Measurements from ENCODE around the gene LHX8. TPM values are rescaled to one million over a fixed set of nuclear protein-coding genes. Genes with fewer than 3 reads are reported as not detected.

The LHX8 gene
- total RNA-seq, 2 donors from 2014 or later: not detected

DNA sequence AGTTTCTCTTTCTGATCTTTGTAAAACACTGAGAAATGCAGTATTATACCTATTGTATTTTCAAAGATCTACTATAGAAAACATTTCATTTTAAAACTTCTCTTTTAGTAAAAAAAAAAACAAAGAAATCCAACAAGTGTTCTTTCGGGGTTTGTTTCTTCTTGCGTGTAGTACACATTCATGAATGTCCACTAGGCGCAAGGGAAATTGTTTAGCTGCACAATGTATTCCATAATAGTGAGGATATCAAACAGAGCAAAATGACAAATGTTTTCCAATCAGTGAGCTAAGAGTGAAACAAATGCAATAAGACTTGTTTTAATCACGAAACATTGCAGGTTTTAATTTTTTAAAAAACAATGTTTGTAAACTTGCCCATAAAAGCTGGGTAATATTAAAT lies 68.6 kb downstream of the LHX8 start:
- no peak overlapping the region for H3K9ac ChIP-seq (ENCODE audit: extremely low read depth, low read length, poor library complexity, severe bottlenecking)
- peaks cover 4% of the 10 kb centered on the region for H3K27me3 Mint-ChIP-seq (ENCODE audit: insufficient read depth)
- H3K9me3 ChIP-seq (ENCODE audit: control insufficient read depth, low read length): no peaks in the 10 kb centered on the region
- H3K27me3 ChIP-seq (ENCODE audit: control insufficient read depth, insufficient read depth, low read length, poor library complexity, severe bottlenecking): no peaks in the 10 kb centered on the region
- H3K27ac Mint-ChIP-seq: no peak overlapping the region
- no peak overlapping the region for H3K4me3 Mint-ChIP-seq
- no peaks in the 10 kb centered on the region for H3K9me3 Mint-ChIP-seq
- H3K36me3 ChIP-seq (ENCODE audit: control insufficient read depth, insufficient read depth, low read length): no peaks in the 10 kb centered on the region
- DNase-seq: no peak
- no peaks in the 10 kb centered on the region for H3K36me3 Mint-ChIP-seq (ENCODE audit: low read depth)
- TF ChIP-seq, protein P1, sequence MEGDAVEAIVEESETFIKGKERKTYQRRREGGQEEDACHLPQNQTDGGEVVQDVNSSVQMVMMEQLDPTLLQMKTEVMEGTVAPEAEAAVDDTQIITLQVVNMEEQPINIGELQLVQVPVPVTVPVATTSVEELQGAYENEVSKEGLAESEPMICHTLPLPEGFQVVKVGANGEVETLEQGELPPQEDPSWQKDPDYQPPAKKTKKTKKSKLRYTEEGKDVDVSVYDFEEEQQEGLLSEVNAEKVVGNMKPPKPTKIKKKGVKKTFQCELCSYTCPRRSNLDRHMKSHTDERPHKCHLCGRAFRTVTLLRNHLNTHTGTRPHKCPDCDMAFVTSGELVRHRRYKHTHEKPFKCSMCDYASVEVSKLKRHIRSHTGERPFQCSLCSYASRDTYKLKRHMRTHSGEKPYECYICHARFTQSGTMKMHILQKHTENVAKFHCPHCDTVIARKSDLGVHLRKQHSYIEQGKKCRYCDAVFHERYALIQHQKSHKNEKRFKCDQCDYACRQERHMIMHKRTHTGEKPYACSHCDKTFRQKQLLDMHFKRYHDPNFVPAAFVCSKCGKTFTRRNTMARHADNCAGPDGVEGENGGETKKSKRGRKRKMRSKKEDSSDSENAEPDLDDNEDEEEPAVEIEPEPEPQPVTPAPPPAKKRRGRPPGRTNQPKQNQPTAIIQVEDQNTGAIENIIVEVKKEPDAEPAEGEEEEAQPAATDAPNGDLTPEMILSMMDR (conservative IDR thresholded peaks at IDR 0.05): no peak
- H3K4me1 ChIP-seq (ENCODE audit: control insufficient read depth, insufficient read depth, low read length): no peaks in the 10 kb centered on the region
- H3K4me3 ChIP-seq (ENCODE audit: low read length): no peak overlapping the region
- no peaks in the 10 kb centered on the region for H3K4me1 Mint-ChIP-seq
- H3K27ac ChIP-seq (ENCODE audit: low read depth, low read length): no peak overlapping the region
- 91 to 97% methylated on average over 4 of the region's 4 CpGs for WGBS, 2 experiments (ENCODE audit: insufficient coverage in 1 of 2, insufficient read length in 1 of 2)

DNA sequence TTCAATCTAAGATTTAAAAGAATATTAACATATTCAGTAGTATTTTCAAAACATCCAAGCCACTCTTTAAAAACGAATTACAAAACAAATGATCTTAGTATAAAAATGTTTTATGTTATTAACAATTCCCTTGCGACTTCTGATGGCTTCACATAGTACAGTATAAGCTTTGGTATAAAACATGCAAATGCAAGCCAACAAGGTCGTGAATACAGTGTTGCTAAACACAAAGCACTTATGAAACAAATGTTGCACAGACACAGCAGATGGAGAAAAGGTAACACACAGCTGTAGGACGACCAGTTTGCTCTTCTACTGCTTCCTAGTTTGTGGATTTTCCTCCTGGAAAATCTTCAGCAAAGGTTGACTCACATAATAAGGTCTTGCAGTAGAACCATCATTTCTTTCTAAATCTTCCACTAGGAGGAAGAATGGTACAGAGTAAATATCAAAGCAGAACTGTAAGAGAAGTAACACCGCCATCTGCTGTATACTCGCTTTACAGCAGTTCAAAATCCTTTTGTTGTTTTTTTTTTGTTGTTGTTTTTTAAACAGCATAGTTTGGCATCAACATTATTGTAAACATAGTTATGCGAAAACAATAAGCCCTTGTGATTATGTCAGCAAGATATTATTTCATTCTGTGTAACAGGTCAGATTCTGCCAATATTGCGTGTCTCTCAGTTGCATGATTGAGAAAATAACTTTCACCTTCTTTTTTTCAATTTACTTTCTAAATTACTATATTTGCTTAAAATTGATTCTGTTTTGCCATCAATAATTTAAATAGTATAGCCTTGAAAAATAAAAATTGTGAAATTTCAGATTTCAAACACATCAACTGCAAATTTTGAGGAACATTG lies 69.5 kb downstream of the LHX8 start:
- Histone ChIP-seq H3K27me3 (ENCODE audit: control insufficient read depth, insufficient read depth, low read length, poor library complexity, severe bottlenecking) (no peaks in the 10 kb centered on the region), H3K27ac (ENCODE audit: low read depth, low read length) (no peak overlapping the region), H3K36me3 (ENCODE audit: control insufficient read depth, insufficient read depth, low read length) (no peaks in the 10 kb centered on the region), H3K9me3 (ENCODE audit: control insufficient read depth, low read length) (no peaks in the 10 kb centered on the region), H3K9ac (ENCODE audit: extremely low read depth, low read length, poor library complexity, severe bottlenecking) (no peak overlapping the region), H3K4me3 (ENCODE audit: low read length) (no peak overlapping the region), H3K4me1 (ENCODE audit: control insufficient read depth, insufficient read depth, low read length) (no peaks in the 10 kb centered on the region)
- WGBS, 2 experiments (ENCODE audit: insufficient coverage in 1 of 2, insufficient read length in 1 of 2): 29 to 41% methylated on average over 4 to 8 of the region's 8 CpGs
- Mint-ChIP-seq H3K9me3 (no peaks in the 10 kb centered on the region), H3K36me3 (ENCODE audit: low read depth) (no peaks in the 10 kb centered on the region), H3K27ac (no peak overlapping the region), H3K27me3 (ENCODE audit: insufficient read depth) (no peaks in the 10 kb centered on the region), H3K4me3 (no peak overlapping the region), H3K4me1 (no peaks in the 10 kb centered on the region)
- DNase-seq: peak; percentile 58
- TF ChIP-seq, protein P1 (conservative IDR thresholded peaks at IDR 0.05): peak; percentile 92

DNA sequence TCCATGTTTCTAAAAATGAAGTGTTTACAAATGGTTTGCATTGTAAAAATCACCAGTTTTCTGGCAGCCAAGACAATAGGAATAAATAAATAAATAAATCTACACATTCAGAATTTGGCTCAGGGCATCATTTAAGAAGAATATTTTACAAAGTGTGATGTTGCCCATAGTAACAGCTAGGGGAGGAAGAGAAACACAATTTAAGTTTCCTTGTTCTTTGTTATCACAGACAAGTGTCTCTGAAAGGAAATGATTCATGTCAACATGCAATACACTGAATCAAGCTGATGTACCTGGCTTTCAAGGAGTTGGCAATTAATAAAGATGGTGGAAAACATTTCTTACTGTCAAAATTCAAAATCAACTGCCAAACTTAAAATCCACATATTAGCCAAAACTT lies 74.7 kb downstream of the LHX8 start:
- no peak overlapping the region for H3K9ac ChIP-seq (ENCODE audit: extremely low read depth, low read length, poor library complexity, severe bottlenecking)
- Mint-ChIP-seq H3K27ac (no peak overlapping the region), H3K4me1 (no peaks in the 10 kb centered on the region), H3K4me3 (no peak overlapping the region), H3K36me3 (ENCODE audit: low read depth) (no peaks in the 10 kb centered on the region), H3K27me3 (ENCODE audit: insufficient read depth) (no peaks in the 10 kb centered on the region), H3K9me3 (no peaks in the 10 kb centered on the region)
- H3K27me3 ChIP-seq (ENCODE audit: control insufficient read depth, insufficient read depth, low read length, poor library complexity, severe bottlenecking): no peaks in the 10 kb centered on the region
- no peaks in the 10 kb centered on the region for H3K4me1 ChIP-seq (ENCODE audit: control insufficient read depth, insufficient read depth, low read length)
- H3K27ac ChIP-seq (ENCODE audit: low read depth, low read length): no peak overlapping the region
- H3K36me3 ChIP-seq (ENCODE audit: control insufficient read depth, insufficient read depth, low read length): no peaks in the 10 kb centered on the region
- TF ChIP-seq, protein P1 (conservative IDR thresholded peaks at IDR 0.05): no peak
- no peak overlapping the region for H3K4me3 ChIP-seq (ENCODE audit: low read length)
- no peaks in the 10 kb centered on the region for H3K9me3 ChIP-seq (ENCODE audit: control insufficient read depth, low read length)
- DNase-seq: no peak

Measured in endodermal cell (in vitro differentiated cells).